ENCODE data around the gene HMGN1. TPM values are rescaled to one million over a fixed set of nuclear protein-coding genes. Genes with fewer than 3 reads are reported as not detected.

Gene HMGN1
- polyA plus RNA-seq, 1 of the 3 experiments (the other 2 are of a cell fraction) = 219 TPM

DNA sequence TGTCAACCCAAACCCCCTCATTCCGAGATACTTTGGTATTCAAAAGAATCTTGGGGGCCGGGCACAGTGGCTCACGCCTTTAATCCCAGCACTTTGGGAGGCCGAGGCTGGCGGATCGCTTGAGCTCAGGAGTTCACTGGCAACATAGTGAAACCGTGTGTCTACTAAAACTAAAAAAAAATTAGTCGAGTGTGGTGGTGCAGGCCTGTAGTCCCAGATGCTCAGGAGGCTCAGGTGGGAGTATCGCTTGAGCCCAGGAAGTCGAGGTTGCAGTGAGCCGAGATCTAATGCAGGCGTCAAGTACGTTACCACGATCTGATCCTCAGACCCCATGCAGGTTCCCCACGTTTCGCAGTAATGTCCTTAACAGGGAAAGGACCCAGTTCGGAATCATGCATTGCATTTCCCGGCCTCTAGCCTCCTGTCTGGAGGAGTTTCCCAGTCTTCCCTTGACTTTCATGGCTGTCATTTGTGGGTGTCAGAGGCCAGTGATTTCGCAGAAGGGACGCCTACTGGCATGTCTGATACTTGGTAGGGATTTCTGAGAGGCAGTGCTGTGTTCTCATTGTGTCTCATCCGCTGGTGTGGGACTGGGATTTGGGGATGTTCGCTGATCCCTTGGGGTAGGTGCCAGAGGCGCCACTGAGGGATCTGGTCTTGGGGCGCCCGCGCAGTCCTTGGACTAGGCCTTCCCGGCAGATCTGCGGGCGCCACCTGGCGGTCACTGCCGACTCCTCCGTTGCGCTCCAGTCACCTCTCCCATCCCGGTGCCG lies 39.3 kb upstream of the HMGN1 start:
- peak overlapping the region; percentile 69 for H3K9ac ChIP-seq
- TF ChIP-seq, protein P1, sequence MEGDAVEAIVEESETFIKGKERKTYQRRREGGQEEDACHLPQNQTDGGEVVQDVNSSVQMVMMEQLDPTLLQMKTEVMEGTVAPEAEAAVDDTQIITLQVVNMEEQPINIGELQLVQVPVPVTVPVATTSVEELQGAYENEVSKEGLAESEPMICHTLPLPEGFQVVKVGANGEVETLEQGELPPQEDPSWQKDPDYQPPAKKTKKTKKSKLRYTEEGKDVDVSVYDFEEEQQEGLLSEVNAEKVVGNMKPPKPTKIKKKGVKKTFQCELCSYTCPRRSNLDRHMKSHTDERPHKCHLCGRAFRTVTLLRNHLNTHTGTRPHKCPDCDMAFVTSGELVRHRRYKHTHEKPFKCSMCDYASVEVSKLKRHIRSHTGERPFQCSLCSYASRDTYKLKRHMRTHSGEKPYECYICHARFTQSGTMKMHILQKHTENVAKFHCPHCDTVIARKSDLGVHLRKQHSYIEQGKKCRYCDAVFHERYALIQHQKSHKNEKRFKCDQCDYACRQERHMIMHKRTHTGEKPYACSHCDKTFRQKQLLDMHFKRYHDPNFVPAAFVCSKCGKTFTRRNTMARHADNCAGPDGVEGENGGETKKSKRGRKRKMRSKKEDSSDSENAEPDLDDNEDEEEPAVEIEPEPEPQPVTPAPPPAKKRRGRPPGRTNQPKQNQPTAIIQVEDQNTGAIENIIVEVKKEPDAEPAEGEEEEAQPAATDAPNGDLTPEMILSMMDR (IDR thresholded peaks at IDR 0.05) = peak; percentile 85
- TF ChIP-seq TCF12 (IDR thresholded peaks at IDR 0.05) = no peak
- peak; percentile 87 for TF ChIP-seq SMC3 (IDR thresholded peaks at IDR 0.05; ENCODE audit: low read depth, low read length)
- TF ChIP-seq TAF1 (IDR thresholded peaks at IDR 0.05; ENCODE audit: borderline replicate concordance, low read depth, low read length) = peak; percentile 27; the same call in 1 of the 2 replicates
- TF ChIP-seq FOXJ3 (CRISPR knock-in tag; IDR thresholded peaks at IDR 0.05) = no peak
- peak; percentile 45 for TF ChIP-seq NRF1 (IDR thresholded peaks at IDR 0.05; ENCODE audit: low read depth, low read length)
- TF ChIP-seq FOXM1 (IDR thresholded peaks at IDR 0.05; ENCODE audit: low read depth) = no peak
- peak; percentile 83 for TF ChIP-seq RAD21 (IDR thresholded peaks at IDR 0.05; ENCODE audit: low read length)
- TF ChIP-seq MXI1 (IDR thresholded peaks at IDR 0.05; ENCODE audit: low read depth, low read length) = peak; percentile 34; the same call in 1 of the 2 replicates
- DNase-seq = peak; percentile 92
- ChIA-PET CTCF (interaction anchor here (0.6 to 1.9 kb wide), 15 partner anchors 9 to 205 kb away, joined by 3 to 14 read pairs (median 4); partner anchors contain the start of genes BRWD1, LCA5L and PSMG1), POLR2A (interaction anchor here (0.8 to 3.0 kb wide), 3 partner anchors 39 to 205 kb away, joined by 3 to 19 read pairs (median 3); partner anchors contain the start of genes HMGN1 and PSMG1)
- peak overlapping the region; percentile 84 for H2AFZ ChIP-seq (ENCODE audit: low read depth)
- H3K36me3 ChIP-seq (replicated peaks in 1 of 2; ENCODE audit: control insufficient read depth in 1 of 2, insufficient read depth in 2 of 2, low read length in 1 of 2) = peaks cover 19 to 24% of the 10 kb centered on the region in 2 experiments
- 19% methylated on average over 22 of the region's 35 CpGs for WGBS (ENCODE audit: low lambda C conversion rate)
- no peaks in the 10 kb centered on the region for H3K27me3 ChIP-seq (ENCODE audit: insufficient read depth)
- no peaks in the 10 kb centered on the region for H3K9me3 ChIP-seq
- H3K9me2 ChIP-seq = no peaks in the 10 kb centered on the region
- peaks cover 64% of the 10 kb centered on the region for H3K79me2 ChIP-seq (ENCODE audit: insufficient read depth)
- peak overlapping the region; percentile 44 to 76 for H3K4me3 ChIP-seq (ENCODE audit: low read depth in 2 of 2, low read length in 1 of 2)
- H3F3A ChIP-seq (replicated peaks; ENCODE audit: insufficient read depth) = peaks cover 14% of the 10 kb centered on the region
- H4K20me1 ChIP-seq (ENCODE audit: insufficient read depth) = peaks cover 4% of the 10 kb centered on the region; the same call in 1 of the 2 replicates
- H3K27ac ChIP-seq (ENCODE audit: low read depth in 2 of 2, low read length in 1 of 2) = peak overlapping the region; percentile 19 to 67; a peak in 3 of 4 replicates
- peak overlapping the region; percentile 96 for H3K4me2 ChIP-seq
- H3K4me1 ChIP-seq (ENCODE audit: control insufficient read depth in 1 of 2, insufficient read depth in 2 of 2, low read depth in 1 of 2, low read length in 1 of 2) = peaks cover 4 to 17% of the 10 kb centered on the region in 2 experiments; a peak in 3 of 4 replicates

- no peaks in the 10 kb centered on the region for H3K27me3 ChIP-seq (ENCODE audit: insufficient read depth)
- no peaks in the 10 kb centered on the region for H3K9me3 ChIP-seq
- peak; percentile 59; the same call in 1 of the 2 replicates for TF ChIP-seq POLR2AphosphoS5 (IDR thresholded peaks at IDR 0.05; ENCODE audit: low read depth, low read length)
- no peak for TF ChIP-seq ELF1 (IDR thresholded peaks at IDR 0.05)
- TF ChIP-seq FOSL2 (IDR thresholded peaks at IDR 0.05; ENCODE audit: borderline replicate concordance, low read depth) = no peak
- TF ChIP-seq, protein P2, sequence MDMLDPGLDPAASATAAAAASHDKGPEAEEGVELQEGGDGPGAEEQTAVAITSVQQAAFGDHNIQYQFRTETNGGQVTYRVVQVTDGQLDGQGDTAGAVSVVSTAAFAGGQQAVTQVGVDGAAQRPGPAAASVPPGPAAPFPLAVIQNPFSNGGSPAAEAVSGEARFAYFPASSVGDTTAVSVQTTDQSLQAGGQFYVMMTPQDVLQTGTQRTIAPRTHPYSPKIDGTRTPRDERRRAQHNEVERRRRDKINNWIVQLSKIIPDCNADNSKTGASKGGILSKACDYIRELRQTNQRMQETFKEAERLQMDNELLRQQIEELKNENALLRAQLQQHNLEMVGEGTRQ (IDR thresholded peaks at IDR 0.05; ENCODE audit: borderline replicate concordance, low read depth, low read length) = no peak
- no peak for TF ChIP-seq IRF3 (IDR thresholded peaks at IDR 0.05; ENCODE audit: low read depth, low read length)
- TF ChIP-seq TCF12 (IDR thresholded peaks at IDR 0.05) = no peak
- TF ChIP-seq EP300 (IDR thresholded peaks at IDR 0.05; ENCODE audit: borderline replicate concordance in 1 of 2, low read depth in 1 of 2, low read length in 1 of 2) = no peak
- peak; percentile 86 for TF ChIP-seq NRF1 (IDR thresholded peaks at IDR 0.05; ENCODE audit: low read depth, low read length)
- DNase-seq = peak; percentile 99
- H2AFZ ChIP-seq (ENCODE audit: low read depth) = peak overlapping the region; percentile 84
- peak overlapping the region; percentile 44 to 76 for H3K4me3 ChIP-seq (ENCODE audit: low read depth in 2 of 2, low read length in 1 of 2)
- WGBS (ENCODE audit: low lambda C conversion rate) = 1% methylated on average over 17 of the region's 21 CpGs
- H3K9me2 ChIP-seq = no peaks in the 10 kb centered on the region
- peak overlapping the region; percentile 67 to 77 for H3K27ac ChIP-seq (ENCODE audit: low read depth in 2 of 2, low read length in 1 of 2)
- peak overlapping the region; percentile 96 for H3K4me2 ChIP-seq
- CTCF ChIA-PET = interaction anchor here (0.6 to 1.9 kb wide), 15 partner anchors 10 to 205 kb away, joined by 3 to 14 read pairs (median 4); partner anchors contain the start of genes BRWD1, LCA5L and PSMG1
- peaks cover 14% of the 10 kb centered on the region for H3F3A ChIP-seq (replicated peaks; ENCODE audit: insufficient read depth)
- H4K20me1 ChIP-seq (ENCODE audit: insufficient read depth) = peaks cover 4% of the 10 kb centered on the region; the same call in 1 of the 2 replicates
- peaks cover 4 to 17% of the 10 kb centered on the region in 2 experiments; a peak in 3 of 4 replicates for H3K4me1 ChIP-seq (ENCODE audit: control insufficient read depth in 1 of 2, insufficient read depth in 2 of 2, low read depth in 1 of 2, low read length in 1 of 2)
- peak overlapping the region; percentile 69 for H3K9ac ChIP-seq
- H3K36me3 ChIP-seq (replicated peaks in 1 of 2; ENCODE audit: control insufficient read depth in 1 of 2, insufficient read depth in 2 of 2, low read length in 1 of 2) = peaks cover 13 to 18% of the 10 kb centered on the region in 2 experiments
- POLR2A ChIA-PET = interaction anchor here (0.6 to 3.0 kb wide), 5 partner anchors 12 to 340 kb away, joined by 3 to 19 read pairs (median 3); partner anchors contain the start of genes HMGN1 and PSMG1
- H3K79me2 ChIP-seq (ENCODE audit: insufficient read depth) = peaks cover 69% of the 10 kb centered on the region
Observed at GRCh38 chr21:39387461-39388037, 38.7 kb upstream of the HMGN1 start.

Measured in SK-N-SH (cell line).